Liver (tissue), 9 donors: ENCODE measurements around the gene B3GNT3. TPM values are rescaled to one million over a fixed set of nuclear protein-coding genes. Genes with fewer than 3 reads are reported as not detected.

ENCODE experiments used
- DNase-seq: peaks from one replicate; pipeline ENCODE4 v3.0.0-alpha.2; 2017; ENCODE audit warnings: low spot score
- H3K27ac ChIP-seq, 2 donors: one replicate each; pipeline ENCODE4 v1.7.0; 2013; ENCODE audit warnings: inconsistent platforms in 2 of 2, low read length in 2 of 2, control low read depth in 1 of 2, low read depth in 1 of 2, mild to moderate bottlenecking in 1 of 2
- H3K27me3 ChIP-seq, 4 donors: one replicate each; pipeline versions ENCODE4 v1.6.1 to v1.7.0; 2013; ENCODE audit warnings: low read length in 3 of 4, inconsistent platforms in 1 of 4, mild to moderate bottlenecking in 1 of 4, moderate library complexity in 1 of 4; ENCODE audit not compliant: control insufficient read depth in 4 of 4, insufficient read depth in 4 of 4
- H3K36me3 ChIP-seq, 4 donors: one replicate each; pipeline versions ENCODE4 v1.6.1 to v1.7.0; 2013; ENCODE audit warnings: low read length in 3 of 4, mild to moderate bottlenecking in 3 of 4, low read depth in 1 of 4, moderate library complexity in 1 of 4; ENCODE audit not compliant: control insufficient read depth in 4 of 4, insufficient read depth in 3 of 4
- H3K4me1 ChIP-seq, 4 donors: one replicate each; pipeline versions ENCODE4 v1.6.1 to v1.7.0; 2013; ENCODE audit warnings: low read length in 3 of 4, mild to moderate bottlenecking in 3 of 4, moderate library complexity in 1 of 4; ENCODE audit not compliant: control insufficient read depth in 4 of 4, insufficient read depth in 4 of 4
- H3K4me3 ChIP-seq, 3 donors: one replicate each; pipeline versions ENCODE4 v1.6.1 to v1.7.0; 2013; ENCODE audit warnings: low read length in 3 of 3, control low read depth in 1 of 3, low read depth in 1 of 3, mild to moderate bottlenecking in 1 of 3
- H3K9ac ChIP-seq, 2 donors: one replicate each; pipeline ENCODE4 v1.7.0; 2013; ENCODE audit warnings: low read length in 2 of 2, mild to moderate bottlenecking in 2 of 2, moderate library complexity in 2 of 2, control low read depth in 1 of 2, low read depth in 1 of 2
- H3K9me3 ChIP-seq, 4 donors: one replicate each; pipeline versions ENCODE4 v1.6.1 to v1.7.0; 2013; ENCODE audit warnings: low read length in 3 of 4; ENCODE audit not compliant: control insufficient read depth in 4 of 4
- CTCF ChIP-seq: fragments of 150-350 bp; IDR thresholded peaks from 2 replicates; pipeline ENCODE4 v1.5.1; 2017; ENCODE audit warnings: improper control_type of control experiment, low read depth, low read length; ENCODE audit not compliant: missing input control
- FOXA2 ChIP-seq: IDR thresholded peaks from 2 replicates; pipeline ENCODE4 v1.6.1; 2016; ENCODE audit warnings: antibody characterized with exemption
- GABPA ChIP-seq, 2 donors: IDR thresholded peaks in 1 of 2; conservative IDR thresholded peaks in 1 of 2; 2 replicates each; pipeline ENCODE4 v1.6.1; 2016; ENCODE audit warnings: antibody characterized with exemption in 2 of 2, mild to moderate bottlenecking in 1 of 2, moderate library complexity in 1 of 2
- JUND ChIP-seq, 2 donors: IDR thresholded peaks; 2 replicates each; pipeline ENCODE4 v1.6.1; 2016; ENCODE audit warnings: antibody characterized with exemption in 2 of 2
- MAX ChIP-seq: IDR thresholded peaks from 2 replicates; pipeline ENCODE4 v1.6.1; 2016; ENCODE audit warnings: antibody characterized with exemption
- NR2F2 ChIP-seq: IDR thresholded peaks from 2 replicates; pipeline ENCODE4 v1.6.1; 2016; ENCODE audit warnings: antibody characterized with exemption
- RAD21 ChIP-seq, 2 donors: IDR thresholded peaks; 2 replicates each; pipeline ENCODE4 v1.6.1; 2016; ENCODE audit warnings: antibody characterized with exemption in 2 of 2, mild to moderate bottlenecking in 2 of 2
- REST ChIP-seq: IDR thresholded peaks from 2 replicates; pipeline ENCODE4 v1.6.1; 2016; ENCODE audit warnings: antibody characterized with exemption, mild to moderate bottlenecking
- RXRA ChIP-seq, 2 donors: IDR thresholded peaks; 2 replicates each; pipeline ENCODE4 v1.6.1; 2017 to 2018; ENCODE audit warnings: antibody characterized with exemption in 2 of 2, mild to moderate bottlenecking in 1 of 2
- SP1 ChIP-seq: IDR thresholded peaks from 2 replicates; pipeline ENCODE4 v1.6.1; 2018; ENCODE audit warnings: antibody characterized with exemption, mild to moderate bottlenecking
- TAF1 ChIP-seq: conservative IDR thresholded peaks from 2 replicates; pipeline ENCODE4 v1.6.1; 2016; ENCODE audit warnings: antibody characterized with exemption, mild to moderate bottlenecking
- YY1 ChIP-seq: IDR thresholded peaks from 2 replicates; pipeline ENCODE4 v1.6.1; 2016; ENCODE audit warnings: antibody characterized with exemption, mild to moderate bottlenecking
- ZBTB33 ChIP-seq: IDR thresholded peaks from 2 replicates; pipeline ENCODE4 v1.6.1; 2016; ENCODE audit warnings: antibody characterized with exemption
- WGBS: extraction: QIAGEN DNeasy Blood & Tissue Kit; methylation state at CpG from one replicate; pipeline ENCODE4 v1.1.7; 2013; 5-methylcytosine and 5-hydroxymethylcytosine counted together
- polyA plus RNA-seq, 2 donors: library from polyadenylated mRNA; stranded (reverse) in 1 of 2; unstranded in 1 of 2; fragments of 200-250 nt in 1 of 2; fragments of >200 nt in 1 of 2; fragmentation: Nextera tagmentation in 1 of 2; extraction: Ambion mirVana in 1 of 2; gene quantifications; one replicate each; pipeline versions ENCODE4 v1.2.1 to v1.2.3, GENCODE V29; 2013 to 2015
- total RNA-seq, 2 donors: library from RNA; depleted of rRNA; stranded (reverse); fragments of >200 nt; gene quantifications; one replicate each; pipeline ENCODE4 v1.2.3, GENCODE V29; 2014
- TF ChIP-seq, protein P1 (sequence below): IDR thresholded peaks from 2 replicates; pipeline ENCODE4 v1.6.1; 2016; ENCODE audit warnings: antibody characterized with exemption
- donor health status: healthy.
- donor health status: healthy.
- donor health status: healthy.
- donor health status: healthy.
- donor health status: healthy.

B3GNT3 gene
- total and polyA plus RNA-seq, 4 donors, result 0.14 to 2.1 (median 1.1) TPM

GRCh38 chr19:17765069-17765618 lies 29.8 kb upstream of the B3GNT3 start:
- Histone ChIP-seq H3K4me3 (no peak overlapping the region), H3K9ac (no peak overlapping the region), H3K27ac (peak overlapping the region in 1 of 2 donors; percentile 37), H3K9me3 (no peaks in the 10 kb centered on the region), H3K27me3 (peaks cover 0 to 3% (median 0%) of the 10 kb centered on the region in 4 donors), H3K4me1 (peaks cover 2 to 8% (median 5%) of the 10 kb centered on the region in 4 donors), H3K36me3 (no peaks in the 10 kb centered on the region)
- no peak for TF ChIP-seq MAX
- no peak for TF ChIP-seq SP1
- no peak for TF ChIP-seq RXRA (IDR thresholded peaks at IDR 0.05)
- no peak for TF ChIP-seq CTCF
- TF ChIP-seq FOXA2, result no peak
- TF ChIP-seq JUND (IDR thresholded peaks at IDR 0.05), result no peak
- no peak for TF ChIP-seq GABPA (IDR thresholded peaks at IDR 0.05 in 1 of 2, conservative IDR thresholded peaks at IDR 0.05 in 1 of 2)
- TF ChIP-seq RAD21 (IDR thresholded peaks at IDR 0.05), result no peak
- 61% methylated on average over 12 of the region's 12 CpGs for WGBS
- DNase-seq, result no peak

DNA sequence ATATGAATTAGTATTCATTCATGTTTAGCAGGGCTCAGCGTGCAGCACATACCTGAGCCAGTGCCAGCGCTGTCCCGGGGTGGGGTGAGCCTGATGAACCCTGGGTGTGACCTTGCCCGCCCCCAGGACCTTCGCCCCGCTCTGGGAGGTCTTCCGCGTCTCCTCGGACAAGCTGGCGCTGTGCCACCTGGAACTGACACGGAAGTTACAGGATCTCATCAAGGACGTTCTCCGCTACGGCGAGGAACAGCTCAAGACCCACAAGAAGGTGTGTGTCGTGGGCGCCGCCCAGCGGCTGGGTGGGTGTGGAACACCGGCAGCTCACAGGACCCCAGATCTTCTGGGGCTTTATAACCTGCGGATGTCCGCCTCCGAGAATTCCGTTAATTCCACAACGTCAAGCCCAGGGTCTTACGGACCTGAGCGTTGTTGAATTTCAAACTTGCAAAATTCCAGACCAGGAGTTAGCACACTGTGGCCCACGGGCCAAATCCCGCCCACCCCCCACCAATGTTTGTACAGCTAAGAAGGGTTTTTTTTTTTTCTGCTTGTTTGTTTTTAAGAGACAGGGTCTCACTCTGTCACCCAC lies 28.3 kb upstream of the B3GNT3 start:
- TF ChIP-seq NR2F2 (peak; percentile 96), FOXA2 (no peak), RAD21 (IDR thresholded peaks at IDR 0.05) (peak; percentile 75 to 87), REST (no peak), SP1 (no peak), TAF1 (no peak), GABPA (IDR thresholded peaks at IDR 0.05 in 1 of 2, conservative IDR thresholded peaks at IDR 0.05 in 1 of 2) (no peak), CTCF (peak; percentile 63), YY1 (no peak), ZBTB33 (no peak), JUND (IDR thresholded peaks at IDR 0.05) (no peak)
- TF ChIP-seq, protein P1, sequence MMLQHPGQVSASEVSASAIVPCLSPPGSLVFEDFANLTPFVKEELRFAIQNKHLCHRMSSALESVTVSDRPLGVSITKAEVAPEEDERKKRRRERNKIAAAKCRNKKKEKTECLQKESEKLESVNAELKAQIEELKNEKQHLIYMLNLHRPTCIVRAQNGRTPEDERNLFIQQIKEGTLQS, result no peak
- Histone ChIP-seq H3K9me3 (no peaks in the 10 kb centered on the region), H3K36me3 (no peaks in the 10 kb centered on the region), H3K9ac (no peak overlapping the region), H3K27ac (no peak overlapping the region), H3K27me3 (peaks cover 0 to 3% (median 0%) of the 10 kb centered on the region in 4 donors), H3K4me1 (peaks cover 2 to 8% (median 5%) of the 10 kb centered on the region in 4 donors), H3K4me3 (no peak overlapping the region)
- WGBS, result 13% methylated on average over 29 of the region's 29 CpGs
- DNase-seq, result peak; percentile 75
